ENCODE measurements around the gene SIRT3.

GRCh38 chr11:241634-242033 lies 5.5 kb upstream of the SIRT3 start:
- TF ChIP-seq CTCF (IDR thresholded peaks at IDR 0.05; ENCODE audit: low read depth, low read length, missing input control) (no peak), YY1 (IDR thresholded peaks at IDR 0.05) (no peak), REST (IDR thresholded peaks at IDR 0.05) (no peak), RAD21 (IDR thresholded peaks at IDR 0.05) (no peak), ZBTB33 (IDR thresholded peaks at IDR 0.05) (no peak), RXRA (IDR thresholded peaks at IDR 0.05) (no peak), EGR1 (IDR thresholded peaks at IDR 0.05; ENCODE audit: low read depth in 2 of 2) (no peak), ATF3 (IDR thresholded peaks at IDR 0.05) (no peak), MAX (IDR thresholded peaks at IDR 0.05) (no peak), JUND (IDR thresholded peaks at IDR 0.05) (no peak), TAF1 (conservative IDR thresholded peaks at IDR 0.05) (no peak), SP1 (IDR thresholded peaks at IDR 0.05) (no peak), GABPA (IDR thresholded peaks at IDR 0.05 in 1 of 2, conservative IDR thresholded peaks at IDR 0.05 in 1 of 2) (no peak), FOXA1 (IDR thresholded peaks at IDR 0.05) (no peak)
